ENCODE data around the gene FKBP10. TPM values are rescaled to one million over a fixed set of nuclear protein-coding genes. Genes with fewer than 3 reads are reported as not detected.

The FKBP10 gene
- total and polyA plus RNA-seq, 10 of the 15 experiments (the other 5 are each of a cell fraction or from before 2014, with no cell fraction given), result 0.02 to 4.7 (median 1.8) TPM

DNA sequence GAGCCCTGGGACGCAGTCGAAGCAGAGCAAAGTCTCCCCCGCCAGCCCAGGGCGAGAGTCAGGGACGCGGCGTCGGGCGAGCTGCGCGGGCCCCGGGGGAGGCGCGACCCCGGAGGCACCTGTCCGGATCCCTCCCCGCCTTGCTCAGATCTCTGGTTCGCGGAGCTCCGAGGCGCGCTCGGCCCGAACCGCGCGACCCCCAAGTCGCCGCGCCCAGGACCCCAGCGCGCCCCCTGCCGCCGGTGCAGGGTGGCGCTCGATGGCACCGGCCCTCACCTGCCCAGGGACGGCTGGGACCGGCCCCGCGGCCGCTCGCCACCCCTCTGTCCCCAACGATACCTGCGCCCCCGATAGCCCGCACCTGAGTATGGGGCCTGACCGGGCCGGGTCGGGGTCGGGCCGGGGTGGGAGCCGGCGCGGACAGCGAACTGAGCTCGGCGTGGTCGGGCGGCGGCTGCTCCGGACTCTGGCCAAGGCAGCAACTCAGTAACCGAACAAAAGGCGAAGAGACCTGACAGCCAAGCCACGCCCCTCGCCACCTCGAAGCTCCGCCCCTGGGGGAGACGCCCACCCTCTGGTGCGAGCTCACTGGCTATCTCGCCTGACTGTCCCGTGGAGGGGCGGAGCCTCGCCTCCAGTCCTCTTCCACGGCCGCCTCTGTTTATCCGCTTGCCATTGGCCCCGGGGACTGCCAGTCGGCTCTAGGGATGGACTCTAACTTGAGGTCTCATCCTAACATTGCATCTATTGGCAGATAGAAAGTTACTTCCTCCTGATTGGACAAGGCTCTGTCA lies 26.4 kb upstream of the FKBP10 start, which contains the start of gene JUP (continued):
- TF ChIP-seq, protein P1, sequence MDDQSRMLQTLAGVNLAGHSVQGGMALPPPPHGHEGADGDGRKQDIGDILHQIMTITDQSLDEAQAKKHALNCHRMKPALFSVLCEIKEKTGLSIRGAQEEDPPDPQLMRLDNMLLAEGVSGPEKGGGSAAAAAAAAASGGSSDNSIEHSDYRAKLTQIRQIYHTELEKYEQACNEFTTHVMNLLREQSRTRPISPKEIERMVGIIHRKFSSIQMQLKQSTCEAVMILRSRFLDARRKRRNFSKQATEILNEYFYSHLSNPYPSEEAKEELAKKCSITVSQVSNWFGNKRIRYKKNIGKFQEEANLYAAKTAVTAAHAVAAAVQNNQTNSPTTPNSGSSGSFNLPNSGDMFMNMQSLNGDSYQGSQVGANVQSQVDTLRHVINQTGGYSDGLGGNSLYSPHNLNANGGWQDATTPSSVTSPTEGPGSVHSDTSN (IDR thresholded peaks at IDR 0.05; ENCODE audit: insufficient replicate concordance, low read depth, low read length), result peak; percentile 96

DNA sequence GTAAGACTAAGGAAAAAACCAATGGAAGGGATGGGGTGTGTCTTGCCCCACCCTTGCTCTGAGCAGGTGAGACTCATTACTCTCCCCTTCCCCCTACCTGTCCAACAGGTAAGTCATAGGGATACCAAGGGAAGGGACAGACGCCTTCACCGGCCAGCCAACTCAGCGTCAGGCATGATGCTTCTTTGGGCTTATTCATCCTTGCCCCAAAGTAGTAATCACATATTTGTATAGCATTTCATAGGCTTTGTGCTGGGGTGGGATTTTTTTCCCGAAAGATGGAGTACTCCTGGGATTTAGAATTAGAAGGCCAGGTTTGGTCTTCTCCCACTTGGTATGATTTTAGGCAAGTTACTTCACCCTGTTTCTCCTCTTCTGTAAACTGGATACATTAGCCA lies 25.8 kb upstream of the FKBP10 start:
- H2AFZ ChIP-seq (ENCODE audit: control insufficient read depth, low read depth, low read length), result no peak overlapping the region

More for the DNA sequence above, 25.8 kb upstream of the FKBP10 start:
- CTCF ChIA-PET, result interaction anchor here (0.6 to 4.1 kb wide), 10 partner anchors 9 to 56 kb away, joined by 3 to 25 read pairs (median 5); no protein-coding TSS in a partner anchor
- H3K9ac ChIP-seq (ENCODE audit: control insufficient read depth, insufficient read depth, low read length), result no peak overlapping the region
- ATAC-seq, result no peak
- no peak overlapping the region for H3K27ac ChIP-seq (ENCODE audit: control insufficient read depth, insufficient read depth)
- no peak for DNase-seq (ENCODE audit: low read depth, low spot score)
- peaks cover 0 to 6% of the 10 kb centered on the region in 2 experiments; a peak in 1 of 4 replicates for H3K27me3 ChIP-seq (replicated peaks in 1 of 2; ENCODE audit: control insufficient read depth in 2 of 2, insufficient read depth in 2 of 2, low read length in 1 of 2)
- RAD21 ChIA-PET (ENCODE audit: unreplicated experiment), result interaction anchor here (0.7 to 1.6 kb wide), 6 partner anchors 13 to 49 kb away, joined by 3 to 6 read pairs (median 4); no protein-coding TSS in a partner anchor
- H3K4me1 ChIP-seq (ENCODE audit: control insufficient read depth, insufficient read depth, low read length), result peaks cover 13% of the 10 kb centered on the region
- WGBS (ENCODE audit: insufficient coverage, insufficient replicate concordance, low lambda C conversion rate, missing lambda C conversion rate), result 76% methylated on average over 4 of the region's 4 CpGs
- SMC1A ChIA-PET (ENCODE audit: uncharacterized antibody, unreplicated experiment), result interaction anchor here (1.0 to 2.0 kb wide), 5 partner anchors 9 to 50 kb away, joined by 3 to 8 read pairs (median 3); no protein-coding TSS in a partner anchor
- no peak for FAIRE-seq
- no TSS peak for BruUV-seq (replicated peaks)
- TF ChIP-seq RELA (IDR thresholded peaks at IDR 0.05; ENCODE audit: borderline replicate concordance, partially characterized antibody) (no peak), FOXM1 (IDR thresholded peaks at IDR 0.05; ENCODE audit: low read depth, low read length) (no peak), ZBED1 (IDR thresholded peaks at IDR 0.05; ENCODE audit: borderline replicate concordance) (no peak), TCF12 (IDR thresholded peaks at IDR 0.05; ENCODE audit: low read depth, low read length) (no peak), FOXK2 (IDR thresholded peaks at IDR 0.05) (0 out of 2 replicates have a peak, but pooled peaks have one; percentile 3)
- TF ChIP-seq, protein P2, sequence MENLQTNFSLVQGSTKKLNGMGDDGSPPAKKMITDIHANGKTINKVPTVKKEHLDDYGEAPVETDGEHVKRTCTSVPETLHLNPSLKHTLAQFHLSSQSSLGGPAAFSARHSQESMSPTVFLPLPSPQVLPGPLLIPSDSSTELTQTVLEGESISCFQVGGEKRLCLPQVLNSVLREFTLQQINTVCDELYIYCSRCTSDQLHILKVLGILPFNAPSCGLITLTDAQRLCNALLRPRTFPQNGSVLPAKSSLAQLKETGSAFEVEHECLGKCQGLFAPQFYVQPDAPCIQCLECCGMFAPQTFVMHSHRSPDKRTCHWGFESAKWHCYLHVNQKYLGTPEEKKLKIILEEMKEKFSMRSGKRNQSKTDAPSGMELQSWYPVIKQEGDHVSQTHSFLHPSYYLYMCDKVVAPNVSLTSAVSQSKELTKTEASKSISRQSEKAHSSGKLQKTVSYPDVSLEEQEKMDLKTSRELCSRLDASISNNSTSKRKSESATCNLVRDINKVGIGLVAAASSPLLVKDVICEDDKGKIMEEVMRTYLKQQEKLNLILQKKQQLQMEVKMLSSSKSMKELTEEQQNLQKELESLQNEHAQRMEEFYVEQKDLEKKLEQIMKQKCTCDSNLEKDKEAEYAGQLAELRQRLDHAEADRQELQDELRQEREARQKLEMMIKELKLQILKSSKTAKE (IDR thresholded peaks at IDR 0.05; ENCODE audit: low read depth, poor library complexity, severe bottlenecking), result peak; percentile 14
- H3K9me3 ChIP-seq (replicated peaks; ENCODE audit: control insufficient read depth, insufficient read depth, low read length), result no peaks in the 10 kb centered on the region; the same call in 2 of the 3 replicates
- POLR2A ChIA-PET, result interaction anchor here (0.6 to 1.5 kb wide), 7 partner anchors 13 to 132 kb away, joined by 3 to 6 read pairs (median 3); partner anchors contain the start of gene ACLY
- H3K4me2 ChIP-seq (ENCODE audit: control insufficient read depth, insufficient read depth), result 0 out of 2 replicates have a peak overlapping the region, but pooled peaks have one; percentile 71
- no peaks in the 10 kb centered on the region for H4K20me1 ChIP-seq (ENCODE audit: control insufficient read depth, insufficient read depth)
- intact Hi-C loops (cut with micrococcal nuclease; ENCODE audit: unreplicated experiment), result no loop called here
- H3K36me3 ChIP-seq (ENCODE audit: control insufficient read depth in 2 of 2, insufficient read depth in 2 of 2, low read length in 1 of 2), result no peaks in the 10 kb centered on the region
- in situ Hi-C loops (cut with MboI), result no loop called here
- H3K79me2 ChIP-seq (ENCODE audit: control insufficient read depth, insufficient read depth, low read length), result no peaks in the 10 kb centered on the region
- H3K4me3 ChIP-seq, result no peak overlapping the region

Measured in GM12878 (cell line).